Erythroblast (primary cell): ENCODE measurements around the gene ABCA5.

Experiments
- GATA1 ChIP-seq: IDR thresholded peaks from 2 replicates; pipeline ENCODE4 v1.6.1; 2011; ENCODE audit warnings: low read depth, mild to moderate bottlenecking, control low read depth, low read length, moderate library complexity
- POLR2A ChIP-seq: IDR thresholded peaks from 2 replicates; pipeline ENCODE4 v1.6.1; 2011; ENCODE audit warnings: mild to moderate bottlenecking, low read length

DNA sequence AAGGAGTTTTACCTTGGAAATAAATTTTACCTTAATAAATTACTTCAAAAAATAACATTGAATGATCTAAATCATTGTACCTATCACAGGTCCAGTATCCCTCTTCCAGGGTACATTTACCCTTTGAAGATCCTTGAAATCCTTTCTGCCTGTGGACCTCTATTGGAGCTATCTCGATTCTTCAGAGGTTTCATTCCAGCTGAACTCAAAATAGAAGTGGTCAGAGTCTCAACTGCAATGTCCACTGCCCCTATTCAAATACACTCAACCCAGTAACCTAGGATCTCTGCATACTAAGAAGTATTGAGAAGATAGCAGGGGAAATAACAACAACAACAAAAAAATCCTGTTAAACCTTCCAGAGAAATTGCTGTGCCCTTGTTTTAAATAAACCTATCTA is 9.3 kb downstream of the ABCA5 start:
- TF ChIP-seq POLR2A (no peak), GATA1 (no peak)
